Peyer's patch (tissue), 4 donors: ENCODE measurements around the gene PLCD4. TPM values are rescaled to one million over a fixed set of nuclear protein-coding genes. Genes with fewer than 3 reads are reported as not detected.

Experiments
- DNase-seq, 3 donors: peaks; one replicate each; pipeline ENCODE4 v3.0.0-alpha.2; 2017 to 2019
- H3K27ac ChIP-seq, 4 donors: fragments of 200-600 bp; sonication (generic); one replicate each; pipeline ENCODE4 v1.5.1; 2016 to 2019
- H3K27me3 ChIP-seq, 2 donors: fragments of 200-600 bp; sonication (generic); one replicate each; pipeline ENCODE4 v1.5.1; 2019
- H3K36me3 ChIP-seq, 3 donors: fragments of 200-600 bp; sonication (generic); one replicate each; pipeline ENCODE4 v1.5.1; 2016 to 2019
- H3K4me1 ChIP-seq, 4 donors: fragments of 200-600 bp; sonication (generic); one replicate each; pipeline ENCODE4 v1.5.1; 2016 to 2019
- H3K4me3 ChIP-seq, 4 donors: fragments of 200-600 bp; sonication (generic); 1 replicate in 3 of 4; 2 replicates in 1 of 4; pipeline ENCODE4 v1.5.1; 2016 to 2019; ENCODE audit warnings: mild to moderate bottlenecking in 1 of 4
- H3K9me3 ChIP-seq, 4 donors: fragments of 200-600 bp; sonication (generic); one replicate each; pipeline ENCODE4 v1.5.1; 2016 to 2019; ENCODE audit warnings: mild to moderate bottlenecking in 1 of 4
- CTCF ChIP-seq, 6 experiments: fragments of 450-650 bp in 4 of 6; fragments of 200-600 bp in 2 of 6; sonication (generic) in 1 of 6; IDR thresholded peaks; one replicate each; pipeline ENCODE4 v1.5.1; 2017 to 2019; ENCODE audit warnings: antibody characterized with exemption in 6 of 6, mild to moderate bottlenecking in 3 of 6, moderate library complexity in 1 of 6
- POLR2A ChIP-seq, 2 donors: fragments of 450-650 bp; IDR thresholded peaks; one replicate each; pipeline ENCODE4 v1.5.1; 2017; ENCODE audit warnings: antibody characterized with exemption in 2 of 2, mild to moderate bottlenecking in 2 of 2, moderate library complexity in 2 of 2
- total RNA-seq, 4 donors: library from RNA; depleted of rRNA; stranded (reverse); fragments of >200 nt; gene quantifications; one replicate each; pipeline ENCODE4 v1.1.0, GENCODE V29; 2016

The PLCD4 gene
- total RNA-seq, 4 donors from 2014 or later: 1.5 to 9.9 (median 3.6) TPM; not detected in 1

DNA sequence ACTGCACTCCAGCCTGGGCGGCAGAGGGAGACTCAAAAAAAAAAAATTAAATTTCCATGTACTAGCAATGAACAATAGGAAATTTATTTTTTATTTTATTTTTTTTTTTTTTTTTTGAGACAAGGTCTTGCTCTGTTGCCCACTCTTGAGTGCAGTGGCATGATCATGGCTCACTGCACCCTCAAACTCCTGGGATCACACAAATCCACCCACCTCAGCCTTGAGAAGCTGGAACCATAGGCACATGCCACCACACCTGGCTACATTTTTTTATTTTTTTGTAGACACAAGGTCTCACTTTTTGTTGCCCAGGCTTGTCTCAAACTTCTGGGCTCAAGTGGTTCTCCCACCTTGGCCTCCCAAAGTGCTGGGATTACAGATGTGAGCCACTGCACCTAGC, 22.2 kb upstream of the PLCD4 start:
- H3K36me3 ChIP-seq: peaks cover 0 to 90% (median 0%) of the 10 kb centered on the region in 3 donors
- no peaks in the 10 kb centered on the region for H3K9me3 ChIP-seq
- H3K4me1 ChIP-seq: no peaks in the 10 kb centered on the region
- TF ChIP-seq CTCF (IDR thresholded peaks at IDR 0.05): no peak
- no peak for TF ChIP-seq POLR2A (IDR thresholded peaks at IDR 0.05)
- H3K27ac ChIP-seq: no peak overlapping the region
- no peak for DNase-seq
- H3K27me3 ChIP-seq: no peaks in the 10 kb centered on the region
- H3K4me3 ChIP-seq: no peak overlapping the region

DNA sequence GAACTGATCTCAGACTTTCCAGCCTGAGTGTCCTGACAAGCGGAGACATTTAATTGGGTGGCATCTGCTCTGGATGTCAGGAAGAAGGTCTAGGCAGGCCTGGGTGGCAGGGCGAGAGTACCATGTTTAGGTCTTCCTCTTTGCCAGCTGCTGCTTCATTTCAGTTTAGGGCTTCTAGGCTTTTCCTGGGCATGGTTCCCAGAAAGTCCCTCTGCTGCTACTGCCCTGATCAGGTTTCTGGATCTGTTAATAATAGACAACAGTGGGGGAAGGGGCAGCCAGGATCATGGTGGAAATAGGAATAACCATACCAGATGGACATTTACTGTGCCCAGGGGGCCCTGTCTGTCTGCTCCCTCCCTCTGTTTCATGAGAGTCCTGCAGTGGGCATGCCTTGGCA, 2.3 kb upstream of the PLCD4 start:
- H3K27me3 ChIP-seq: no peaks in the 10 kb centered on the region
- TF ChIP-seq POLR2A (IDR thresholded peaks at IDR 0.05) (no peak), CTCF (IDR thresholded peaks at IDR 0.05) (no peak)
- no peaks in the 10 kb centered on the region for H3K9me3 ChIP-seq
- H3K36me3 ChIP-seq: no peaks in the 10 kb centered on the region
- no peak for DNase-seq
- peaks cover 0 to 10% (median 0%) of the 10 kb centered on the region in 4 donors for H3K4me1 ChIP-seq
- no peak overlapping the region for H3K4me3 ChIP-seq
- no peak overlapping the region for H3K27ac ChIP-seq

DNA sequence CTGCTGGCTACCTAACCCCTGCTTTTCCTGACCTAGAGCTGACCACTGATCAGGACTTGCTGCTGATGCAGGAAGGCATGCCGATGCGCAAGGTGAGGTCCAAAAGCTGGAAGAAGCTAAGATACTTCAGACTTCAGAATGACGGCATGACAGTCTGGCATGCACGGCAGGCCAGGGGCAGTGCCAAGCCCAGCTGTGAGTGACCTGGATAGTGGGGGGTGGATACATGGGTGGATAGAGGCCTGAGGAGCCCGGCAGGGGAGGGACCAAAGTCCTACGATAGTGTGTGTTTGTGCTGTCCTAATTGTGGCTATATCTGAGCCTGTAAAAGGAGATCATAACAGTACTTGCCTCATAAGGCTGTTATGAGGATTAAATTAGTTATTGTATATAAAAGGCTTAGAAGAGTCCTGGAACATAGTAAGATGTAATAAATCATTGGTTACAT, 8.2 kb downstream of the PLCD4 start:
- peak in 1 of 3 donors; percentile 48 for DNase-seq
- Histone ChIP-seq H3K36me3 (no peaks in the 10 kb centered on the region), H3K4me3 (no peak overlapping the region), H3K9me3 (no peaks in the 10 kb centered on the region), H3K27ac (peak overlapping the region in 1 of 4 donors; percentile 45), H3K4me1 (no peaks in the 10 kb centered on the region), H3K27me3 (no peaks in the 10 kb centered on the region)
- no peak for TF ChIP-seq CTCF (IDR thresholded peaks at IDR 0.05)
- no peak for TF ChIP-seq POLR2A (IDR thresholded peaks at IDR 0.05)

GRCh38 chr2:218618102-218618860, 10.6 kb downstream of the PLCD4 start:
- Histone ChIP-seq H3K36me3 (no peaks in the 10 kb centered on the region), H3K27ac (no peak overlapping the region), H3K27me3 (no peaks in the 10 kb centered on the region), H3K9me3 (no peaks in the 10 kb centered on the region), H3K4me3 (no peak overlapping the region), H3K4me1 (no peaks in the 10 kb centered on the region)
- TF ChIP-seq POLR2A (IDR thresholded peaks at IDR 0.05): no peak
- TF ChIP-seq CTCF (IDR thresholded peaks at IDR 0.05): no peak
- no peak for DNase-seq

DNA sequence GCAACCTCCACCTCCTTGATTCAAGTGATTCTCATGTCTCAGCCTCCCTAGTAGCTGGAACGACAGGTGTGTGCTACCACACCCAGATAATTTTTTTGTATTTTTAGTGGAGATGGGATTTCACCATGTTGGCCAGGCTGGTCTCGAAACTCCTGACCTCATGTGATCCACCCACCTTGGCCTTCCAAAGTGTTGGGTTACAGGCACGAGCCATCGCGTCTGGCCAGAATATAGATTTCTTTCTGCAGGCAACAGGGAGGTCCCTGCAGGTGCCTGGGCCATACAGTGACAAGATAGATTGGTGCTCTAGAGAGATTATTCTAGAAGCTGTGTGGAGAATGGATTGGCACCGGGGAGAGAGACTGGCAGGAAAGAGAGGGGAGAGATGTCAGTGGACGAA, 13.3 kb downstream of the PLCD4 start:
- TF ChIP-seq POLR2A (IDR thresholded peaks at IDR 0.05) (no peak), CTCF (IDR thresholded peaks at IDR 0.05) (no peak)
- no peak overlapping the region for H3K27ac ChIP-seq
- no peaks in the 10 kb centered on the region for H3K4me1 ChIP-seq
- no peaks in the 10 kb centered on the region for H3K27me3 ChIP-seq
- DNase-seq: no peak
- no peaks in the 10 kb centered on the region for H3K9me3 ChIP-seq
- no peaks in the 10 kb centered on the region for H3K36me3 ChIP-seq
- H3K4me3 ChIP-seq: no peak overlapping the region
